ENCODE data around the gene SWAP70. TPM values are rescaled to one million over a fixed set of nuclear protein-coding genes. Genes with fewer than 3 reads are reported as not detected.

SWAP70 gene
- total and polyA plus RNA-seq, 2 of the 8 experiments (the other 6 are each of a cell fraction or from before 2014, with no cell fraction given) = 14.8 to 37.5 TPM

GRCh38 chr11:9636691-9637090 lies 27.2 kb upstream of the SWAP70 start:
- H3K23me2 ChIP-seq (ENCODE audit: low read depth, low read length) = no peaks in the 10 kb centered on the region
- no peak overlapping the region for H4K8ac ChIP-seq (ENCODE audit: extremely low read depth, insufficient read depth, low read length)
- no peak overlapping the region for H2AFZ ChIP-seq (ENCODE audit: low read length)
- H2BK15ac ChIP-seq (ENCODE audit: low read length) = no peak overlapping the region
- no peak overlapping the region for H3K56ac ChIP-seq (replicated peaks; ENCODE audit: insufficient read length, low read depth, low read length)
- ChIA-PET POLR2A (ENCODE audit: partially characterized antibody) (interaction anchor here (1.2 kb wide), 1 partner anchor 29 kb away, joined by 3 read pairs; no protein-coding TSS in a partner anchor), CTCF (ENCODE audit: partially characterized antibody) (interaction anchor here (0.6 to 0.9 kb wide), 2 partner anchors 30 to 122 kb away, joined by 3 read pairs; no protein-coding TSS in a partner anchor)
- 89% methylated on average over 1 of the region's 1 CpG; no CpG with 5 or more reads in 1 of the 2 experiments for WGBS, 2 experiments (ENCODE audit: extremely low coverage in 1 of 2, insufficient coverage in 1 of 2, insufficient read length in 1 of 2, insufficient replicate concordance in 2 of 2, low coverage in 1 of 2, low lambda C conversion rate in 2 of 2, missing lambda C conversion rate in 1 of 2)
- H3K4me3 ChIP-seq (ENCODE audit: extremely low read depth in 1 of 4, insufficient read depth in 2 of 4, low read depth in 3 of 4, low read length in 4 of 4) = no peak overlapping the region
- H3K27me3 ChIP-seq (replicated peaks in 1 of 4; ENCODE audit: control insufficient read depth in 3 of 4, extremely low read depth in 1 of 4, insufficient read depth in 3 of 4, low read length in 3 of 4) = no peaks in the 10 kb centered on the region
- no peak overlapping the region for H4K5ac ChIP-seq (ENCODE audit: insufficient read length, low read depth, low read length)
- H3K4me1 ChIP-seq (replicated peaks in 1 of 4; ENCODE audit: control insufficient read depth in 3 of 4, insufficient read depth in 4 of 4, low read length in 3 of 4) = no peaks in the 10 kb centered on the region
- H3K27ac ChIP-seq (ENCODE audit: low read depth, low read length) = no peak overlapping the region
- no peaks in the 10 kb centered on the region for H4K20me1 ChIP-seq (replicated peaks in 1 of 2; ENCODE audit: control insufficient read depth in 1 of 2, insufficient read depth in 2 of 2, low read length in 2 of 2)
- H3K9me3 ChIP-seq (ENCODE audit: insufficient read depth in 2 of 2, low read depth in 1 of 2, low read length in 1 of 2) = no peaks in the 10 kb centered on the region
- H2BK12ac ChIP-seq (ENCODE audit: low read depth, low read length) = no peak overlapping the region
- no peaks in the 10 kb centered on the region for H3K36me3 ChIP-seq (ENCODE audit: control insufficient read depth in 2 of 4, insufficient read depth in 4 of 4, low read length in 3 of 4)
- no peak overlapping the region for H2AK5ac ChIP-seq (ENCODE audit: low read depth, low read length)
- FAIRE-seq (no peak), DNase-seq (ENCODE audit: low read depth in 1 of 2, low spot score in 2 of 2) (no peak)
- H3K9ac ChIP-seq (replicated peaks in 1 of 4; ENCODE audit: extremely low read depth in 1 of 4, low read depth in 3 of 4, low read length in 3 of 4) = no peak overlapping the region
- H3K4ac ChIP-seq (replicated peaks; ENCODE audit: insufficient read length, low read depth, low read length) = no peak overlapping the region
- no peaks in the 10 kb centered on the region for H3K79me2 ChIP-seq (ENCODE audit: control insufficient read depth in 1 of 2, insufficient read depth in 2 of 2, low read length in 2 of 2)
- H2BK5ac ChIP-seq (ENCODE audit: low read depth, low read length) = no peak overlapping the region
- TF ChIP-seq KDM1A (IDR thresholded peaks at IDR 0.05; ENCODE audit: borderline replicate concordance, low read length) (no peak), CEBPB (IDR thresholded peaks at IDR 0.05; ENCODE audit: low read depth, low read length) (no peak)
- no peak overlapping the region for H3K18ac ChIP-seq (ENCODE audit: extremely low read depth, low read length)
- no peak overlapping the region for H4K91ac ChIP-seq (replicated peaks; ENCODE audit: insufficient read length, low read length)
- no peak overlapping the region for H2BK120ac ChIP-seq (replicated peaks; ENCODE audit: low read depth, low read length)
- no peak overlapping the region for H3K14ac ChIP-seq (ENCODE audit: insufficient read length)
- H2BK20ac ChIP-seq (ENCODE audit: low read length) = no peak overlapping the region
- no peaks in the 10 kb centered on the region for H3K79me1 ChIP-seq (ENCODE audit: low read depth, low read length)
- H3K4me2 ChIP-seq (ENCODE audit: insufficient read depth in 1 of 2, low read depth in 2 of 2, low read length in 2 of 2) = no peak overlapping the region
- no peak overlapping the region for H3K23ac ChIP-seq (ENCODE audit: insufficient read length)
